Thyroid gland (tissue), 4 donors: Measurements from ENCODE around the gene SYNC. TPM values are rescaled to one million over a fixed set of nuclear protein-coding genes. Genes with fewer than 3 reads are reported as not detected.

Experiments
- DNase-seq, 2 donors: peaks; one replicate each; pipeline ENCODE4 v3.0.0-alpha.2; 2019
- H3K27ac ChIP-seq, 3 donors: fragments of 200-600 bp; sonication (generic); 1 replicate in 2 of 3; 2 replicates in 1 of 3; pipeline ENCODE4 v1.5.1; 2016 to 2019; ENCODE audit warnings: mild to moderate bottlenecking in 1 of 3, moderate library complexity in 1 of 3
- H3K27me3 ChIP-seq: fragments of 200-600 bp; sonication (generic); one replicate; pipeline ENCODE4 v1.5.1; 2019
- H3K36me3 ChIP-seq, 2 donors: fragments of 200-600 bp; sonication (generic); one replicate each; pipeline ENCODE4 v1.5.1; 2016 to 2019
- H3K4me1 ChIP-seq, 2 donors: fragments of 200-600 bp; sonication (generic); one replicate each; pipeline ENCODE4 v1.5.1; 2017 to 2019
- H3K4me3 ChIP-seq, 3 donors: fragments of 200-600 bp; sonication (generic); replicated peaks in 1 of 3; 1 replicate in 2 of 3; 2 replicates in 1 of 3; pipeline ENCODE4 v1.5.1; 2016; ENCODE audit warnings: mild to moderate bottlenecking in 1 of 3
- H3K9me3 ChIP-seq: fragments of 200-600 bp; sonication (generic); one replicate; pipeline ENCODE4 v1.5.1; 2017
- POLR2A ChIP-seq, 2 donors: fragments of 450-650 bp; IDR thresholded peaks; one replicate each; pipeline ENCODE4 v1.6.1; 2017; ENCODE audit warnings: antibody characterized with exemption in 2 of 2, mild to moderate bottlenecking in 2 of 2, moderate library complexity in 1 of 2
- WGBS, 2 donors: methylation state at CpG; one replicate each; pipeline ENCODE4 v1.1.5; 2017; 5-methylcytosine and 5-hydroxymethylcytosine counted together
- intact Hi-C: fragments of 100-400 bp; cut with DNase I; formaldehyde crosslinking; loops from one replicate; pipeline ENCODE4 v1.15.1; 2023
- total RNA-seq, 4 donors: library from RNA; depleted of rRNA; stranded (reverse); fragments of >200 nt; gene quantifications; one replicate each; pipeline ENCODE4 v1.2.3, GENCODE V29; 2016
- TF ChIP-seq, protein P1 (sequence below), 6 experiments: fragments of 200-600 bp in 3 of 6; fragments of 450-650 bp in 3 of 6; sonication (generic) in 3 of 6; IDR thresholded peaks; one replicate each; pipeline ENCODE4 v1.5.1; 2016 to 2019; ENCODE audit warnings: antibody characterized with exemption in 6 of 6, mild to moderate bottlenecking in 2 of 6, inconsistent platforms in 1 of 6, moderate library complexity in 1 of 6

The SYNC gene
- total RNA-seq, 4 donors from 2014 or later = 7.3 to 13.7 (median 7.7) TPM

GRCh38 chr1:32741413-32742198, 39.0 kb upstream of the SYNC start:
- intact Hi-C loops = no loop called here
- DNase-seq = peak; percentile 29 to 40
- TF ChIP-seq, protein P1, sequence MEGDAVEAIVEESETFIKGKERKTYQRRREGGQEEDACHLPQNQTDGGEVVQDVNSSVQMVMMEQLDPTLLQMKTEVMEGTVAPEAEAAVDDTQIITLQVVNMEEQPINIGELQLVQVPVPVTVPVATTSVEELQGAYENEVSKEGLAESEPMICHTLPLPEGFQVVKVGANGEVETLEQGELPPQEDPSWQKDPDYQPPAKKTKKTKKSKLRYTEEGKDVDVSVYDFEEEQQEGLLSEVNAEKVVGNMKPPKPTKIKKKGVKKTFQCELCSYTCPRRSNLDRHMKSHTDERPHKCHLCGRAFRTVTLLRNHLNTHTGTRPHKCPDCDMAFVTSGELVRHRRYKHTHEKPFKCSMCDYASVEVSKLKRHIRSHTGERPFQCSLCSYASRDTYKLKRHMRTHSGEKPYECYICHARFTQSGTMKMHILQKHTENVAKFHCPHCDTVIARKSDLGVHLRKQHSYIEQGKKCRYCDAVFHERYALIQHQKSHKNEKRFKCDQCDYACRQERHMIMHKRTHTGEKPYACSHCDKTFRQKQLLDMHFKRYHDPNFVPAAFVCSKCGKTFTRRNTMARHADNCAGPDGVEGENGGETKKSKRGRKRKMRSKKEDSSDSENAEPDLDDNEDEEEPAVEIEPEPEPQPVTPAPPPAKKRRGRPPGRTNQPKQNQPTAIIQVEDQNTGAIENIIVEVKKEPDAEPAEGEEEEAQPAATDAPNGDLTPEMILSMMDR (IDR thresholded peaks at IDR 0.05) = peak in 4 of 6 experiments; percentile 5 to 46 (median 26)
- peak in 1 of 2 donors; percentile 44 for TF ChIP-seq POLR2A (IDR thresholded peaks at IDR 0.05)
- H3K4me1 ChIP-seq = peaks cover 36 to 49% of the 10 kb centered on the region in 2 donors
- no peaks in the 10 kb centered on the region for H3K36me3 ChIP-seq
- H3K4me3 ChIP-seq = peak overlapping the region; percentile 89 to 91 (median 90)
- H3K27me3 ChIP-seq = no peaks in the 10 kb centered on the region
- no peaks in the 10 kb centered on the region for H3K9me3 ChIP-seq
- WGBS, 2 donors = 1% methylated on average over 10 to 19 of the region's 103 CpGs
- peak overlapping the region; percentile 97 to 99 (median 98) for H3K27ac ChIP-seq

- Histone ChIP-seq H3K9me3 (no peaks in the 10 kb centered on the region), H3K4me1 (peaks cover 32 to 45% of the 10 kb centered on the region in 2 donors), H3K27me3 (no peaks in the 10 kb centered on the region), H3K27ac (peak overlapping the region; percentile 77 to 92 (median 79)), H3K36me3 (no peaks in the 10 kb centered on the region), H3K4me3 (peak overlapping the region in 2 of 3 donors; percentile 90 to 91)
- 18 to 22% methylated on average over 10 of the region's 10 CpGs for WGBS, 2 donors
- intact Hi-C loops = no loop called here
- no peak for DNase-seq
- TF ChIP-seq POLR2A (IDR thresholded peaks at IDR 0.05) = no peak
- TF ChIP-seq, protein P1 (IDR thresholded peaks at IDR 0.05) = no peak
These were observed 38.5 kb upstream of the SYNC start for GRCh38 chr1:32741059-32741412.

- H3K27me3 ChIP-seq = no peaks in the 10 kb centered on the region
- H3K4me3 ChIP-seq = no peak overlapping the region
- no peak for DNase-seq
- H3K27ac ChIP-seq = no peak overlapping the region
- H3K9me3 ChIP-seq = no peaks in the 10 kb centered on the region
- H3K4me1 ChIP-seq = peaks cover 7% of the 10 kb centered on the region in 2 donors
- TF ChIP-seq POLR2A (IDR thresholded peaks at IDR 0.05) = no peak
- TF ChIP-seq, protein P1 (IDR thresholded peaks at IDR 0.05) = no peak
- intact Hi-C loops = no loop called here
- no peaks in the 10 kb centered on the region for H3K36me3 ChIP-seq
- 87 to 89% methylated on average over 5 to 7 of the region's 7 CpGs for WGBS, 2 donors
These were observed 34.5 kb upstream of the SYNC start for GRCh38 chr1:32736812-32737791.

DNA sequence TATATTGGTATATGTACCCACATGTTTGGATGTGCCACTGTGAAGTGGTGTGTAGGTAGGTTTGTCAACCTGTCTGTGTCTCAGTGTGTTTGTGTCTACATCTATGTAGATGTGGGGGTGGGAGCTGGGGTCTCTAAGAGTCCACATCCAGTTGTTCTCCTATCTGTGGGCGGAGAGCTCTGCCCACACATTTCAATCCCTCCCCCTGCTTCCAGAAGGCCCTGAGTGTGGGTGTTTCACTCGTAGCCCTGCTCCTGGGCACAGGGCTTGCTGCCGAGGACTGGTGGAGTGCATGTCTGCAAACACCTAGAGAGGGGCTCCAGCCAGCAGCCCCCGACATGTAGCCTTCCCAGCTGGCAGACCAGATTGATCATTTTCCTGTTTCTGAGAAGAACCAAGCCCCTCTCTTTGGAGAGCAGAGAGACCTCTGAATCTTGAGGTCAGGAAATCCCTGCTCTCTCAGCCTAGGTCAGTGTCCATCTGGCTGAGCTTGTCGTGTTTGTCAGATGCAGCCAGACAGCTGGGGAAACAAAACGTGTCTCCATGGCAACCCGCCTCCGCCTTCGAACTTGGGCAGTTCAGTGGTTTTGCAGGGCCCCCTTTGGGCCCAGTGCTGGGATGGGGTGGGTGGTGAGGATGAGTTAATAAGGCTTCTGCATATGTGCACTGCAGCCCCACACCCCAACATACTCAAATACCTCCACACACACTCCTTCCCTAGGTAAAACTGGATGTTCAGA, 31.2 kb upstream of the SYNC start:
- intact Hi-C loops = no loop called here
- no peak for DNase-seq
- no peak overlapping the region for H3K27ac ChIP-seq

More for the DNA sequence above, 31.2 kb upstream of the SYNC start:
- Histone ChIP-seq H3K4me1 (no peaks in the 10 kb centered on the region), H3K4me3 (no peak overlapping the region), H3K9me3 (no peaks in the 10 kb centered on the region), H3K36me3 (no peaks in the 10 kb centered on the region), H3K27me3 (no peaks in the 10 kb centered on the region)
- TF ChIP-seq, protein P1 (IDR thresholded peaks at IDR 0.05) = no peak
- TF ChIP-seq POLR2A (IDR thresholded peaks at IDR 0.05) = no peak
- 66 to 74% methylated on average over 8 to 9 of the region's 9 CpGs for WGBS, 2 donors
